Naive B cell (primary cell): ENCODE data around the gene PITPNM3. TPM values are rescaled to one million over a fixed set of nuclear protein-coding genes. Genes with fewer than 3 reads are reported as not detected.
A peak's percentile ranks its signal among the peaks of the same experiment; 100 is the strongest.
"Not testable (repeated sequence)": the region's sequence is repeated elsewhere in the genome, so short reads cannot be mapped to it uniquely, and the experiment has no call there.

Experiments used
- ATAC-seq, 2 donors: fragments of 150-1000 bp; cut with Tn5 transposase; 2 replicates each; pipeline ENCODE4 v1.10.0; 2021; ENCODE audit warnings: low read depth in 2 of 2, mild to moderate bottlenecking in 2 of 2, moderate library complexity in 2 of 2
- DNase-seq: peaks from one replicate; pipeline ENCODE4 v3.0.0; 2022
- H3K27ac Mint-ChIP-seq, 6 donors: one replicate each; pipeline ENCODE4 v1.8.0; 2020 to 2022; ENCODE audit warnings: mild to moderate bottlenecking in 6 of 6, mixed read lengths in 6 of 6, moderate library complexity in 5 of 6, inconsistent platforms in 2 of 6
- H3K27me3 Mint-ChIP-seq, 3 donors: one replicate each; pipeline ENCODE4 v1.8.0; 2021 to 2022; ENCODE audit warnings: mixed read lengths in 3 of 3, mild to moderate bottlenecking in 1 of 3
- H3K36me3 Mint-ChIP-seq, 2 donors: one replicate each; pipeline ENCODE4 v1.8.0; 2020 to 2022; ENCODE audit warnings: mixed read lengths in 2 of 2, inconsistent platforms in 1 of 2, mild to moderate bottlenecking in 1 of 2
- H3K4me1 Mint-ChIP-seq, 3 donors: one replicate each; pipeline ENCODE4 v1.8.0; 2020 to 2022; ENCODE audit warnings: mixed read lengths in 3 of 3, inconsistent platforms in 1 of 3, mild to moderate bottlenecking in 1 of 3, moderate library complexity in 1 of 3
- H3K4me3 Mint-ChIP-seq, 8 donors: one replicate each; pipeline ENCODE4 v1.8.0; 2020 to 2022; ENCODE audit warnings: mild to moderate bottlenecking in 8 of 8, mixed read lengths in 8 of 8, moderate library complexity in 8 of 8, inconsistent platforms in 2 of 8
- H3K9me3 Mint-ChIP-seq, 7 donors: one replicate each; pipeline ENCODE4 v1.8.0; 2020 to 2022; ENCODE audit warnings: mixed read lengths in 7 of 7, mild to moderate bottlenecking in 5 of 7, inconsistent platforms in 2 of 7, moderate library complexity in 1 of 7
- polyA plus RNA-seq, 6 donors: library from polyadenylated mRNA; unstranded; fragments of 300-500 nt; fragmentation: Illumina TruSeq; gene quantifications; one replicate each; pipeline ENCODE4 v1.2.3, GENCODE V29; 2021; ENCODE audit warnings: low read depth in 6 of 6

The PITPNM3 gene
- polyA plus RNA-seq, result under 1 TPM in 3 of 6 donors, not detected in 3; 0.04 to 0.12 (median 0.07) TPM

DNA sequence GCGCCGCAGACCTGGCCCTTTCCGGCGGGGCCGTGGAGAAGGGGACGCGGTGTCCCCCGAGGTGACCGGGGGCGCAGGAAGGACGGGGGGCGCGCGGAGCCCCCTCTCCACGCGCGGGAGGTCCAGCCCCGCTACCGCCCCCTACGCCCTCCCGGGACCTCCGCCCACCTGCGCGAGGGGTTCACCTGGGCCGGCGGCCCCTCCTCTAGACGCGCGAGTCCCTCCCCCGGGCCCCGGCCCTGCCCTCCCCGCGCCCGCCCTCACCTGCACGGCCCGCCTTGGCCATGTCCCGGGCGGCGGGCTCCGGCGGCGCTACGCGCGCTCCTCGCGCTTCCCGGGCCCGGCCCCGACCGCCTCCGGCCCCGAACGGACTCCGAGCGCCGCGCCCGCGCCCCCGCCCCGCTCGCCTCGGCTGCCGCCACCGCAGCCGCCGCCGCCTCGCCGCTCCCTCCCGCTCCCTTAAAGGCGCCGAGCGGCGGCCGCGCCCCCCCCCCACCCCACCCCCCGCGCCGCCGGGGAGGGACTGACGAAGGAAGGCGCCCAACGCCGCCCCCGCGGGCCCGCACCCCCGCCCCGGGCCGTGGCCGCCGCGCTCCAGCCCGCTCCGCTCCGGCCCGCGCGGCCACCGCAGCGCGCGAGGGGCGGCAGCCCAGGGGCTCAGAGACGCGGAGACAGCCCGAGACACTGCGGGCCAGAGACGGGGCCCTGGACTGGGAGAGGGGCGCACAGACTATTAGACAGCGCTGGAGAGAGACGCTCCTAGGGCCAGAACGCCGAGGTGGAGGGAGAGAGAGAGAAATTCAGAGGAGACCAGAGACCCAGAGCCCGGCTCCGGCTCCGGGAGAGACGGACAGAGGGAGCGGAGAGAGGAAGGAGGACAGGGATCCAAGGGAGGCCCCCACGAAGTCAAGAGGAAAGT is at the start of gene PITPNM3:
Gene PITPNM3, minus strand, starts transcription at position 435 of the 919 bp plus-strand sequence. Its CDS starts 149 bp downstream, at position 286.
- DNase-seq (no peak), ATAC-seq (peak; percentile 28 to 43)
- Mint-ChIP-seq H3K9me3 (peaks cover 0 to 2% (median 0%) of the 10 kb centered on the region in 7 donors), H3K36me3 (no peaks in the 10 kb centered on the region), H3K27me3 (peaks cover 32 to 77% (median 68%) of the 10 kb centered on the region in 3 donors), H3K4me3 (peak within 1 kb of the TSS; percentile 71 to 90 (median 84)), H3K4me1 (peaks cover 16 to 18% (median 18%) of the 10 kb centered on the region in 3 donors), H3K27ac (peak within 1 kb of the TSS in 1 of 6 donors; percentile 21)

DNA sequence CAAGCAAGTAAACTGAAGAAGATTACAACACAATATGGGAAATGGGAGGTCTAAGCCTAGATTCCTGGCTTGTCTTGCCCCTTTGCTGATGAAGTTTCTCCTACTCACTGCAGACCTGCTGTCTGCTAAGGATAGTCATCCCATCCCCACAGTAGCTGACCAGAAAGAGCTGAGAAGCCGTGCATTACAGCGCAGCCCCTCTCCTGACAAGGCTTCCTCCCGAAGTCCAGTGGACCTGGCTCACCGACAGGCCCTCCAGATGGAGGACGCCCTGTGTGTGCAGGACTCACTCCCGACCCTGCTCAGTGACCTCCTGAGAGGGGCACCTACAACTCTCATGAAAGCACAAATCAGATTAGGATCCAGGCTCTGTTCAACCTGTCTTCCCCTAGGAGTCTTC is 48.8 kb upstream of the PITPNM3 start:
- Mint-ChIP-seq H3K4me3 (no peak overlapping the region), H3K4me1 (peaks cover under 1 to 2% (median under 1%) of the 10 kb centered on the region in 3 donors), H3K27me3 (no peaks in the 10 kb centered on the region), H3K27ac (peak overlapping the region in 1 of 6 donors; percentile 11), H3K36me3 (peaks cover 21 to 34% of the 10 kb centered on the region in 2 donors), H3K9me3 (no peaks in the 10 kb centered on the region)
- ATAC-seq (no peak), DNase-seq (no peak)

DNA sequence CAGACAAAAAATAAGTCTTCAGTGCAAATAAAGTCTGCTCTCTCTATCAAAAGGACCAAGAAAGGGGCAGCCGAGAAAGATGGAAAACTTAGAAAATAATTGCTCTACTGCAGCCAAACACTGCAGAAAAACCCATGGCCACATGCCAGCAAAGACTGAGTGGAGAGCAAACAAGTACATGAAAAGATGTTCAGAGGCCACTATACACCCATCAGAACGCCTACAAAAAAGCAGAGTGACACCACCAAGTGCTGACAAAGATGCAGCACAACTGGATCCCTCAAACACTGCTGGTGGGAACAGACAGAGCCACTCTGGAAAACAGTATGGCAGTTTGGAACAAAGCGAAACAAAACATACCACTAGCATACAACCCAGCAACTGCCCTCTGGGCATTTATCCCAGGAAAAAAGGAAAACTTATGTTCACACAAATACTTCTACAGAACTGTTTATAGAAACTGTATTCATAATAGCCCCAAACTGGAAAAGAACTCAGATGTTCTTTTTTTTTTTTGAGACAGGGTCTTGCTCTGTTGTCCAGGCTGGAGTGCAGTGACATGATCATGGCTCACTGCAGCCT is 47.5 kb upstream of the PITPNM3 start:
- Mint-ChIP-seq H3K27me3 (no peaks in the 10 kb centered on the region), H3K9me3 (no peaks in the 10 kb centered on the region), H3K36me3 (peaks cover 16 to 26% of the 10 kb centered on the region in 2 donors), H3K4me1 (peaks cover 11 to 13% (median 13%) of the 10 kb centered on the region in 3 donors), H3K4me3 (no peak overlapping the region), H3K27ac (no peak overlapping the region)
- ATAC-seq (no peak), DNase-seq (no peak)

DNA sequence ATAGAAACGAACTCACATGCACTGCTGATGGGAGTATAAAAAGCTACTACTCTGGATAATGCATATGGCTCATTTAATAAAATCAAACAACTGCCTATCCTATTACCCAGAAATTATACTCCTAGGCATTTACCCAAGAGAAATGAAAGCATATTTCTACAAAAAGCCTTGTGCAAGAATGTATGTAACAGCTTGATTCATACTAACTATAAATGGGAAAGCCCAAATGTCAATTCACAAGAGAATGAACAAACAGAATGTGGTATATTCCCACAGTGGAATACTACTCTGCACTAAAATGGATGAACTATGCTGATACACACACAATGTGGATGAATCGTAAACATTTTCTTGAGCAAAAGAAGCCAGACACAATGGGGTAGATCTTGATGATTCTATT is 45.8 kb upstream of the PITPNM3 start:
- DNase-seq (no peak), ATAC-seq (no peak)
- Mint-ChIP-seq H3K27me3 (no peaks in the 10 kb centered on the region), H3K4me3 (no peak overlapping the region), H3K27ac (no peak overlapping the region), H3K9me3 (no peaks in the 10 kb centered on the region), H3K4me1 (peaks cover 11 to 17% (median 13%) of the 10 kb centered on the region in 3 donors), H3K36me3 (peaks cover 13 to 16% of the 10 kb centered on the region in 2 donors)

DNA sequence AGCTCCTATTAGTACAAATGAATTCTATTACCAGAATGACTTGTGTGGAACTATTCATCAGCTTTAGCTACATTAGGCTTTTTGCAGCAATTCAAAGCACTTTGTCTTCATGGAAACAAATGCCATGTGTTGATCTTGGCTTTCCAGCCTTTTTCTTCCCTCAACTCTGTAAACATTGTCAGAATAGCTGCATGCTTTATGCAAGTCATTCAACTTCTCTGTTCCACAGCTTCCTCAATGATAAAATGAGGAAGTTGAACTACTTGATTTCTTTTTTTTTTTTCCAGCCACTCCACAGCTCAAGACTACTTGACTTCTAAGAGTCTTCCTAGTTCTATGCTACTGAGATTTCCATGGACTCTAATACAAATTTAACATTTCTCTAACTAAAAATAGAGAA is 43.0 kb upstream of the PITPNM3 start:
- Mint-ChIP-seq H3K27me3 (no peaks in the 10 kb centered on the region), H3K36me3 (peaks cover 14 to 20% of the 10 kb centered on the region in 2 donors), H3K27ac (no peak overlapping the region), H3K9me3 (no peaks in the 10 kb centered on the region), H3K4me3 (peak overlapping the region in 1 of 8 donors; percentile 18), H3K4me1 (peaks cover 11 to 17% (median 13%) of the 10 kb centered on the region in 3 donors)
- ATAC-seq, result peak; percentile 62 to 83
- DNase-seq, result peak; percentile 35

DNA sequence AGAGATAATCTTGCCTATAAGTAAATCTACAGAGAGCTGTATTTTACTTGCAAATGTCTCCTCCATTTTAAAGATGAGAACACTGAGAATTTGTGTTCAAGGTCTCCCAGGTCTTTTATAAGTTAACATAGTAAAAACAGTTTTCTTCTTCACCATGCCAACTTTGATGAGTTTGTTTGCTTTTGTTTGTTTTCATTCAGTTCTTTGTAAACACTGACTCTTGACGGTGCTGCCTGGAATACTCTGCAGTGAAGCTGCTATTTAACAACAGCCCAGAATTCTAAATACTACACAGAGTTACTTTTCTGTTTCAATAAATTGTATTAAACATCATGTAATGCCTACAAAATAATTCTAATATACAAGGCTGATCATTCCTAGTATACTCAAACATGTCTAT is 41.4 kb upstream of the PITPNM3 start:
- peaks cover 17% of the 10 kb centered on the region in 2 donors for H3K36me3 Mint-ChIP-seq
- ATAC-seq (no peak), DNase-seq (no peak)
- H3K4me3 Mint-ChIP-seq, result no peak overlapping the region
- H3K4me1 Mint-ChIP-seq, result peaks cover 11 to 17% (median 13%) of the 10 kb centered on the region in 3 donors
- peak overlapping the region in 1 of 6 donors; percentile 64 for H3K27ac Mint-ChIP-seq
- H3K9me3 Mint-ChIP-seq, result no peaks in the 10 kb centered on the region
- H3K27me3 Mint-ChIP-seq, result no peaks in the 10 kb centered on the region

DNA sequence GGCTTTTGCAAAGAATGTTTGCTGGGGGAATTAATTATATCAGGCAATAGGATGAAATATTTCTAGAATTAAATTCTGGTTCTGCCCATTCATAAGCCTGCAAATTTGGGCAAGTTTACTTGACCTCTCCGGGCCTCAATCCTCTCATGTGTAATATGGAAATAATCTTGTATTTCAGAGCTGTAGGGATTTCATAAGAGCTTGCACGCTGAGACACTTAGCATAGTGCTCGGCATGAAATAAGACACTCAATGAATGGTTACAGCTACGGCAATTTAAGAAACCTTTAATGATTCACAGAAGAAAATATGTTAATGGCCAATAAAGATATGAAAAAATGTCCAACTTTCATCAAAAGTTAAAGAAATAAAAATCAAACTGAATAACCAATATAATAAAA is 40.6 kb upstream of the PITPNM3 start:
- Mint-ChIP-seq H3K27me3 (no peaks in the 10 kb centered on the region), H3K36me3 (peaks cover 19 to 21% of the 10 kb centered on the region in 2 donors), H3K4me1 (peaks cover 11 to 17% (median 13%) of the 10 kb centered on the region in 3 donors), H3K4me3 (no peak overlapping the region), H3K27ac (no peak overlapping the region), H3K9me3 (no peaks in the 10 kb centered on the region)
- DNase-seq, result no peak
- no peak for ATAC-seq

DNA sequence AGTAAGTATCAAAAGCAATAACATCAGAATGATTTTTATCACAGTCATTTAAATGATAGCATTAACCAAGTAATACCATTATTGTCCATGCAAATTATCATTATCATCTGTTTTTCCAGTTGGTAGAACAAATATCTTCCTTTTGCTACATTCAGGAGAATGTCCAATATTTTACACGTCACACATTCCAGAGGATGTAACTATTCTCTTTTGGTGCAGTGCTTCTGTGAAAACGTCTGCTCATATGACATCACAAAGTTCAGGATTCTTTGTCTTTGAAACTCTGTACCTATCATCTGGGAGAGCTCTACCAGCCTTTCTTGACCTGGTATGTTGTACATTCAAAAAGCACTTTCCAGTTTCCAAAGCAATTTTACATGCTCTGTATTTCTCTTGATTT is 40.2 kb upstream of the PITPNM3 start:
- no peaks in the 10 kb centered on the region for H3K9me3 Mint-ChIP-seq
- ATAC-seq (no peak), DNase-seq (no peak)
- peaks cover 23 to 25% of the 10 kb centered on the region in 2 donors for H3K36me3 Mint-ChIP-seq
- no peak overlapping the region for H3K27ac Mint-ChIP-seq
- H3K4me3 Mint-ChIP-seq, result no peak overlapping the region
- no peaks in the 10 kb centered on the region for H3K27me3 Mint-ChIP-seq
- peaks cover 11 to 17% (median 13%) of the 10 kb centered on the region in 3 donors for H3K4me1 Mint-ChIP-seq

DNA sequence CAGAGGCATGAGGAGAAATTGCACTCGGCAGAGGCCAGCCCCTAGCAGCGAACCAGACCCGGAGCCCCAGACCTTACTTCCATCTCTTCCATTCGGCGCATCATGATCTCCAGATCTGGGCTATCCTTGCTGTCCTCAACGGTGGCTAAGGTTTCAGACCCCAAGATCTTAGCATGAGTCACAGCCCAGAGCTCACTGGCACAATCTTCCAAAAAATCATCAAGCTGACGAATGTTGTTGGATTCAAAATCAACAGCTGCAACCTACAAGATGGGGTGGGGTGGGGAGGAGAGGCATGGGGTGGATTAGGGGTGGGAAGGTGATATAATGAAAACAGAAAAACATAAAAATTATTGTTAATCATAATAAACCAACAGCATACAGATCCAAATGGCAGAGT is 39.7 kb upstream of the PITPNM3 start:
- Mint-ChIP-seq H3K27ac (no peak overlapping the region), H3K27me3 (no peaks in the 10 kb centered on the region), H3K36me3 (peaks cover 23 to 27% of the 10 kb centered on the region in 2 donors), H3K4me1 (peaks cover 11 to 17% (median 13%) of the 10 kb centered on the region in 3 donors), H3K4me3 (peak overlapping the region in 1 of 8 donors; percentile 69), H3K9me3 (no peaks in the 10 kb centered on the region)
- DNase-seq (no peak), ATAC-seq (no peak)

DNA sequence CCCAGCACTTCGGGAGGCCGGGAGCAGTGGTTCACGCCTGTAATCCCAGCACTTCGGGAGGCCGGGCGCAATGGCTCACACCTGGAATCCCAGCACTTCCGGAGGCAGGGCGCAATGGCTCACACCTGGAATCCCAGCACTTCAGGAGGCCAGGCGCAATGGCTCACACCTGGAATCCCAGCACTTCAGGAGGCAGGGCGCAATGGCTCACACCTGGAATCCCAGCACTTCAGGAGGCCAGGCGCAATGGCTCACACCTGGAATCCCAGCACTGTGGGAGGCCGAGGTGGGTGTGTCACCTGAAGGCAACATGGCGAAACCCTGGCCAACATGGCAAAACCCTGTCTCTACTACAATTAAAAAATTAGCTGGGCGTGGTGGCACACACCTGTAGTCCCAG is 37.0 kb upstream of the PITPNM3 start:
- not testable (repeated sequence) for H3K27ac Mint-ChIP-seq, ATAC-seq, H3K9me3 Mint-ChIP-seq, H3K4me1 Mint-ChIP-seq, DNase-seq, H3K4me3 Mint-ChIP-seq, H3K27me3 Mint-ChIP-seq
- H3K36me3 Mint-ChIP-seq, result peaks cover 36 to 41% of the 10 kb centered on the region in 2 donors

DNA sequence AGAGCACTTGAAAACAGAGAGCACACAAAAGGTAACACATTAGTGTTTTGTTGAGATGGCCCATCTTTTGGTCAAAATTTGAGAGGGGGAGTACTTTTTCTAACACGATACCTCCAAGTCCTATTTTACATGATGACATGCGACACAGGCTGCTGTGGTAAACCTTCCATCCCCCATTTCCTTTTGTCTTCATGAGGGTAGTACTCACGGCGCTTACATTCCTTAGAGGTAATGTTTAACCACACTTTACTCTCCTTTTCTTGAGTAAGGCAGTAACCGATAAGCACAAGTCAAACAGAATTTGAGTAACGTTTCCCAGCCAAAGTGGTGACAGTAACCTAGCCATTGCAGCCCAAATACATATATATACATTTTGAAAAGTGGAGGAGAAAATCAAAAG is 35.8 kb upstream of the PITPNM3 start:
- no peak for DNase-seq
- Mint-ChIP-seq H3K4me3 (no peak overlapping the region), H3K36me3 (peaks cover 32 to 53% of the 10 kb centered on the region in 2 donors), H3K4me1 (peaks cover 0 to 6% (median 0%) of the 10 kb centered on the region in 3 donors), H3K9me3 (no peaks in the 10 kb centered on the region), H3K27ac (peak overlapping the region in 1 of 6 donors; percentile 25), H3K27me3 (no peaks in the 10 kb centered on the region)
- ATAC-seq, result no peak

DNA sequence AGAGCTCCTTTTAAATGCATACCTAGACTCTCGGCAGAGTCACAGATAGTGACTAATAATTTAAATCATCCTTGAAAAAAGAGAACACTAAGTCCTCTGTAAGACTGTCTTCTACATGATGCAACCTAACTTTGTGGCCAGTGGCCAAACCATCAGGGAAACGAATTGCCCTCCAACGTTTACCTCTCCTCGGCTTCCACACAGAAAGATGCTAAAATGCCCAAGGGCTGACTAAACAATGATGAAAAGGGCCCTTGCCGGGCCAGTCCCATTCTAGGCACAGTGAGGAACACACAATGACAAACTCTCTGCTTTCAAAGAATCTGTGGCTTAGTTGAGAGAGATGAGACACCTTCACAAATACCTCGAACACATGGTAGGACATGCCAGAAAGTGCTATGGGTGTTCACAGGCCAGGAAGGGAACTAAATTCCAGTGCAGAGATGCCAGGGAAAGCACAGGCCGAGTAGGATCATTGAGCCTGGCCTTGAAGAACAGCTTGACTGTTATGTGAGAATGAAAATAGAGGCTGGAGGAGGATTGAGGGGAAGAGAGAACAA is 35.3 kb upstream of the PITPNM3 start:
- Mint-ChIP-seq H3K27me3 (no peaks in the 10 kb centered on the region), H3K4me1 (peaks cover 0 to 6% (median 0%) of the 10 kb centered on the region in 3 donors), H3K27ac (peak overlapping the region in 1 of 6 donors; percentile 79), H3K4me3 (no peak overlapping the region), H3K36me3 (peaks cover 32 to 53% of the 10 kb centered on the region in 2 donors), H3K9me3 (no peaks in the 10 kb centered on the region)
- ATAC-seq (no peak), DNase-seq (no peak)

DNA sequence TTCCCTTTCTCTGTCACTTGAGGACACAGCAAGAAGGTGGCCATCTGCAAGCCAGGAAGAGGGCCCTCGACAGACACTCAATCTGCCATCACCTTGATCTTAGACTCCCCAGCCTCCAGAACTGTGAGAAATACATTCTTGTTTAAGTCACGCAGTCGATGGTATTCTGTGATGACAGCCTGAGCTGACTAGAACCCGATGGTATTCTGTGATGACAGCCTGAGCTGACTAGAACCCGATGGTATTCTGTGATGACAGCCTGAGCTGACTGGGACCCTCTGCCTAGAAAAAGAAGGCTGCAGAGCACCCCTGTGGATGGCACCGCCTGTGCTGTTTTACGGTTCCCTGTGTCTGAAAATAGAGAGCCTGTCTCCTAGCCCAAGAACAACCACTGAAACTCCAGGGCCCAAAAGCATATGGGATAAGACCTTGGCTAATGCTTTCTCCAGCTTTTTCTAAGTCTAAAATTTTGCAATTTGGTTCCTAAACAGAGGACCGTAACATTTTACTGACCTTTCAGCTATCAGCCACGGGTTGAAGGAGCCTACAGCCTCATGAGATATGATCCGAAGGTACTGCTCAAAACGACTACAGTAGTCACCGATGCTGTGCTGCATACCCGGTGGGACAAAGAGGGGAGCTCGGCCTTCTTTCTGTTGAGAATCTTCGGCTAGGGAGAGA is 33.1 kb upstream of the PITPNM3 start:
- Mint-ChIP-seq H3K27ac (no peak overlapping the region), H3K4me1 (peaks cover 0 to 6% (median 0%) of the 10 kb centered on the region in 3 donors), H3K27me3 (no peaks in the 10 kb centered on the region), H3K4me3 (no peak overlapping the region), H3K9me3 (peaks cover 0 to 9% (median 4%) of the 10 kb centered on the region in 7 donors), H3K36me3 (peaks cover 45 to 60% of the 10 kb centered on the region in 2 donors)
- ATAC-seq (no peak), DNase-seq (no peak)
